ENCODE data around the gene AURKAIP1.

Gene AURKAIP1

DNA sequence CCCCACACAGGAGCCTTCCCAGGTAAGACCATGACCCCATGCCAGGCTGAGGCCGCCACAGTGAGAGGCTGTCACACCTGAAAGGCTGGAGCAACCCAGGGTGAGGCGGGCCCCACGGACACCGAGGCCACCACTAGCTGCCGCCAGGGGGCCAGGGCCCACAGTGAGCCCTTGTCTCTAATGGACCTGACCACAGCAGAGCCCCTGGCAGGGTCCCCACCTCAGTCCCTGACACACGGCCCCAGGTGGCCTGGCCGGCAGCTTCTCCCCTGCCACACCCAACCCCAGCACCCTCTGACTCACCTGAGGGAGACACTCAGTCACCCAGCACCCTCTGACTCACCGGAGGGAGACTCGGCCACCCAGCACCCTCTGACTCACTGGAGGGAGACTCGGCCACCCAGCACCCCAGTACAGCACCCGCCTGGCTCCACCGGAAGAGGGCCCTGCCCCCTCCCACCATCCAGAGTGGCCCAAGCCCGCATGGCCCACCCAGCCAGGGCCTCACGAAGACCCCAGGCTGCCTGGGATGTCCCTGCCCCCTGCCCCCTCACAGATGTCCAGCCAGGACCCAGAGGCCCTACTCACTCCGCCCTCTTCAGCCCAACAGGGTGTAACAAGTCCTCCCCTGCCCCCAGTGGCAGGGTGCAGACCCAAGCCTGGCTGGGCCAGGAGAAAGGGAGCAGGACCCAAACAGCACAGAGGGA, 30.2 kb downstream of the AURKAIP1 start:
- TF ChIP-seq, protein P1, sequence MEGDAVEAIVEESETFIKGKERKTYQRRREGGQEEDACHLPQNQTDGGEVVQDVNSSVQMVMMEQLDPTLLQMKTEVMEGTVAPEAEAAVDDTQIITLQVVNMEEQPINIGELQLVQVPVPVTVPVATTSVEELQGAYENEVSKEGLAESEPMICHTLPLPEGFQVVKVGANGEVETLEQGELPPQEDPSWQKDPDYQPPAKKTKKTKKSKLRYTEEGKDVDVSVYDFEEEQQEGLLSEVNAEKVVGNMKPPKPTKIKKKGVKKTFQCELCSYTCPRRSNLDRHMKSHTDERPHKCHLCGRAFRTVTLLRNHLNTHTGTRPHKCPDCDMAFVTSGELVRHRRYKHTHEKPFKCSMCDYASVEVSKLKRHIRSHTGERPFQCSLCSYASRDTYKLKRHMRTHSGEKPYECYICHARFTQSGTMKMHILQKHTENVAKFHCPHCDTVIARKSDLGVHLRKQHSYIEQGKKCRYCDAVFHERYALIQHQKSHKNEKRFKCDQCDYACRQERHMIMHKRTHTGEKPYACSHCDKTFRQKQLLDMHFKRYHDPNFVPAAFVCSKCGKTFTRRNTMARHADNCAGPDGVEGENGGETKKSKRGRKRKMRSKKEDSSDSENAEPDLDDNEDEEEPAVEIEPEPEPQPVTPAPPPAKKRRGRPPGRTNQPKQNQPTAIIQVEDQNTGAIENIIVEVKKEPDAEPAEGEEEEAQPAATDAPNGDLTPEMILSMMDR (IDR thresholded peaks at IDR 0.05; ENCODE audit: control insufficient read depth, insufficient read depth, low read depth, low read length, missing control alignments), result peak; percentile 52
- H3K4me3 ChIP-seq (ENCODE audit: control insufficient read depth, low read depth, low read length), result no peak overlapping the region; the same call in none of the 2 replicates
- no peak for DNase-seq (ENCODE audit: low read depth)

DNA sequence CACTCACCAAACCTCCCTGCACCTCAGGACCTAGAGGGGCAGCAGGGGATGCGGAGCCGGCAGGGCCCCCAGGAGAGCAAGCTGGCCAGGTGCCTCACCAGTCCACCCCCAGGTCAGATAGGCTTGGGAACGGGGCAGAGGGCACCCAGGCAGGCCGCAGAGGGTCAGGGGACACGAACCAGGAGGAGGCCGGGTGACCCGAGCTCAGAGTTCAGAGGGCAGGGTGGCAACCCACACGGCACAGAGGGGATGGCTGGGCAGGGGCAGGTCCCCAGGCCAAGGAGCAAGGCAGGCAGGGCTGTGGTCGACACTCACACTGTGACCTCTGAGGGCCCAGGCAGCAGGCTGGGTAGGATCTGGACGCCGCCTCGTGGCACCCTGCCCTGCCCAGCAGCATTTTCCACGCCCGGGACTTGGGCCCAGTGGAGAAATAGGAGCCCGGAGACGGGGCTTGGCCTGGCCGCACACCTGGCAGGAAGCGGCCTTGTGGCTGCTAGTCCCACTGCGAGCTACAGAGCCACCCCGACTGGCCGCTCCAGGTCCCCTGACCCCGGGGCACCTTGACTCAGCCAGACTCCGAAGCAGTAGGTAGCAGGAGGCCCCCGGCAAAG, 31.1 kb downstream of the AURKAIP1 start:
- DNase-seq (ENCODE audit: low read depth), result no peak
- H3K4me3 ChIP-seq (ENCODE audit: control insufficient read depth, low read depth, low read length), result no peak overlapping the region
- TF ChIP-seq, protein P1 (IDR thresholded peaks at IDR 0.05; ENCODE audit: control insufficient read depth, insufficient read depth, low read depth, low read length, missing control alignments), result no peak

DNA sequence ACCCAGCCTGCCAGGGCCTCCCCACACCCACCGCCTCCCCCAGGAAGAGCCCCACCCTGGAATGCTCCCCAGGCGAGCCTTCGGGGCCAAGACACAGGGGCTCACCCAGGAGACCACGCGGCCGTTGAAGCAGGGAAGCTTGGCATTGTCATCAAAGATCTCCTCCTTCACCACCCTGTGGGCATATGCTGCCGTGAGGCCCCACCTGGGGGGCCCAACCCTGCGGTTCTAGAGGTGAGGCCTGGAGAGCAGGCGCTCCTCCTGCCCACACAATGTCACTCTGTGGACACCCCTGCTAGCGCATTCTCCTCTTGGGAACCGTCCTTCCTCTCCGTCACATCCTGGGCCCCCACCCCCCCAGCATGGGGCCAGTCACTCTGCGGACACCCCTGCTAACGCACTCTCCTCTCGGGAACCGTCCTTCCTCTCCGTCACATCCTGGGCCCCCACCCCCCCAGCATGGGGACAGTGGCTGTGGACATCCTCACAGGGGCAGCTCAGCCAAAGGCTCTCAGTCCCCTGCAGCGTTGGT, 32.4 kb downstream of the AURKAIP1 start:
- TF ChIP-seq, protein P1 (IDR thresholded peaks at IDR 0.05; ENCODE audit: control insufficient read depth, insufficient read depth, low read depth, low read length, missing control alignments), result no peak
- H3K4me3 ChIP-seq (ENCODE audit: control insufficient read depth, low read depth, low read length), result no peak overlapping the region
- DNase-seq (ENCODE audit: low read depth), result no peak

DNA sequence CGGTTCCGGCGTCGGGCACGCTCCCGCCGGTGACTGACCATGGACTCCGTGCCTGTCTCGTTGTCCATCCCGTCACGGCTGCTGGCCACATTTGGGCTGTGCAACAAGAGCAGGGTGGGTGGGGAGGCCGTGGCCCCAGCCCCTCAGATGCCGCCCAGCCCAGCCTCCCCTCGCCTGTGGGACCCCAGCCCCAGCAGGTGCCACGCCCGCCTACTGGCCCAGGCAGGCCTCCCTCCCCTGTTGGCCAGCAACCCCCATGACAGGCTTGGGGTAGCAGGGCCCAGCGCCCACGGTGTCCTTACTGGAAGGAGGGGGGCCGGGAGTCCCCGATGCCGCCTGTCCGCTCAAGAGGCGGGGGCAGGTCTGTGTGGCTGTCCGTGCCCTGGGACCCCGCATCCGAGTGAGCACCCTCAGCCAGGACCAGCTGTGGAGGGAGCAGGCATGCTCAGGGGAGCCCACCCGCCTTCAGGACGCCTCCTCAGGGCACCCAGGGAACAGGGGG, 32.9 kb downstream of the AURKAIP1 start:
- no peak for DNase-seq (ENCODE audit: low read depth)
- no peak overlapping the region for H3K4me3 ChIP-seq (ENCODE audit: control insufficient read depth, low read depth, low read length)
- TF ChIP-seq, protein P1 (IDR thresholded peaks at IDR 0.05; ENCODE audit: control insufficient read depth, insufficient read depth, low read depth, low read length, missing control alignments), result no peak

DNA sequence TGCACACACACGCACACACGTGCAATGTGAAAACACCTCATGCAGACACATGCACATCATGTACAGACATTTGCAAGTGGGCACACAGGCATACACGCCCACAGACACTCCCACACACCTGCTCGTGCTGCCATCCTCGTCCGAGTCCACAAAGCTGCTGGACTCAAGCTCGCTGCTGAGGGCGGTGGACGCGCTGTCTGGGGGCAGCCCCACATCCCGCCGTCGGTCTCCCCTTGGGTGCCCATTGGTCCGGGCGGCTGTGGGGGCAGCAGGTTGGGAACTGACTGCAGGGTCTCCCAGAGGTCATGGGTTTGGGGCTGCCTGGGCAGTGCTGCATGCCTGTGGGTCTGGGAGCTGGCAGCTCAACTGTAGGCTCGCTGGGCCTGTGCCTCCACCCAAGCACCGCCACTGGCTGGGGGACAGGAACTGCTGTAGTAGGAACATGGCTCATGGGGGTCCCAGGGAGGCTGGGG, 33.4 kb downstream of the AURKAIP1 start:
- H3K4me3 ChIP-seq (ENCODE audit: control insufficient read depth, low read depth, low read length), result no peak overlapping the region
- TF ChIP-seq, protein P1 (IDR thresholded peaks at IDR 0.05; ENCODE audit: control insufficient read depth, insufficient read depth, low read depth, low read length, missing control alignments), result no peak
- no peak for DNase-seq (ENCODE audit: low read depth)

DNA sequence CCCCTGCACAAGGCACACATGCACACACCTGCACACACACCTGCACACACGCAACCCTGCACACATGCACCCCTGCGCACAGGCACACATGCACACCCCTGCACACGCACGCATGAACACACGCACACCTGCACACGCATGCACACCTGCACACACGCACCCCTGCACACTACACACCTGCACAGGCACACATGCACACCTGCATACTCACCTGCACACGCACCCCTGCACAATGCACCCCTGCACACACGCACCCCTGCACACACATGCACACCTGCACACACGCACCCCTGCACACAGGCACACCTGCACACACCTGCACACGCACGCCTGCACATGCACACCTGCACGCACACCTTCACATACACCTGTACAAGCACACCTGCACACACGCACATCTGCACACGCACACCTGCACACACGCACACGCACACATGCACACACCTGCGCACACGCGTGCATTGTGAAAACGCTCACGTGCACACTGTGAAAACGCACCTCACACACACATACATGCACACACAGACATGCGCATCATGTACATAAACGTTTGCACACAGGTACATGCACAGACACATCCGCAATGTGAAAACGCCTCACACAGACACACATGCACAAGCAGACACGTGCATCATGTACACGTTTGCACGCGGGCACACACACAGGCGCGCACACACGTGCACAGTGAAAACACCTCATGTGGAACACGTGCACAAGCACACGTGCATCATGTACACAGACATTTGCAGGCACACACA, 34.0 kb downstream of the AURKAIP1 start:
- no peak overlapping the region for H3K4me3 ChIP-seq (ENCODE audit: control insufficient read depth, low read depth, low read length)
- TF ChIP-seq, protein P1 (IDR thresholded peaks at IDR 0.05; ENCODE audit: control insufficient read depth, insufficient read depth, low read depth, low read length, missing control alignments), result no peak
- no peak for DNase-seq (ENCODE audit: low read depth)

Data from AG09309 (cell line).